DND-41 (cell line): ENCODE data around the gene GPATCH4.

Source experiments
- CTCF ChIP-seq: IDR thresholded peaks from 2 replicates; pipeline ENCODE4 v1.5.1; 2012; ENCODE audit warnings: borderline replicate concordance, low read length, moderate library complexity, mild to moderate bottlenecking; ENCODE audit not compliant: poor library complexity, severe bottlenecking; ENCODE audit errors: extremely low read depth
- EZH2 ChIP-seq: IDR thresholded peaks from 3 replicates; pipeline ENCODE4 v1.6.1; 2012; ENCODE audit warnings: borderline replicate concordance, low read depth, mild to moderate bottlenecking, moderate library complexity, low read length, inconsistent platforms; ENCODE audit not compliant: severe bottlenecking

GRCh38 chr1:156601892-156602291 lies 613 bp upstream of the GPATCH4 start:
- TF ChIP-seq CTCF: no peak
- TF ChIP-seq EZH2: no peak
